Loucy (cell line): Measurements from ENCODE around the gene SLC39A11.

Experiments used
- H2AFZ ChIP-seq: fragments of 200-600 bp; sonication (generic); 2 replicates; pipeline ENCODE4 v1.6.0; 2016; ENCODE audit warnings: antibody characterized with exemption, mild to moderate bottlenecking, low read length, moderate library complexity
- H3F3A ChIP-seq: fragments of 200-600 bp; 2 replicates; pipeline ENCODE4 v1.6.0; 2016; ENCODE audit warnings: antibody characterized with exemption, low read depth, mild to moderate bottlenecking
- H3K27me3 ChIP-seq: fragments of 200-600 bp; sonication (generic); 2 replicates; pipeline ENCODE4 v1.6.1; 2014; ENCODE audit warnings: low read length, mild to moderate bottlenecking; ENCODE audit not compliant: insufficient read depth, poor library complexity, severe bottlenecking
- H3K36me3 ChIP-seq: fragments of 200-600 bp; sonication (generic); 2 replicates; pipeline ENCODE4 v1.6.1; 2016; ENCODE audit warnings: low read length; ENCODE audit not compliant: insufficient read depth
- H3K4me1 ChIP-seq: fragments of 200-600 bp; sonication (generic); 2 replicates; pipeline ENCODE4 v1.5.1; 2014; ENCODE audit warnings: low read length, mild to moderate bottlenecking; ENCODE audit not compliant: insufficient read depth, poor library complexity, severe bottlenecking
- H3K4me2 ChIP-seq: fragments of 200-600 bp; sonication (generic); 2 replicates; pipeline ENCODE4 v1.6.0; 2014; ENCODE audit warnings: antibody characterized with exemption, low read length, low read depth, mild to moderate bottlenecking; ENCODE audit not compliant: poor library complexity, severe bottlenecking
- H3K4me3 ChIP-seq: fragments of 200-600 bp; sonication (generic); 2 replicates; pipeline ENCODE4 v1.5.1; 2014; ENCODE audit warnings: low read length, mild to moderate bottlenecking, mixed read lengths; ENCODE audit not compliant: poor library complexity, severe bottlenecking
- H3K79me2 ChIP-seq: fragments of 200-600 bp; sonication (generic); 2 replicates; pipeline ENCODE4 v1.6.1; 2014; ENCODE audit warnings: low read length; ENCODE audit not compliant: insufficient read depth
- H3K9ac ChIP-seq: fragments of 200-600 bp; sonication (generic); 2 replicates; pipeline ENCODE4 v1.6.0; 2014; ENCODE audit warnings: mild to moderate bottlenecking, low read depth, low read length, moderate library complexity; ENCODE audit not compliant: poor library complexity, severe bottlenecking
- H3K9me2 ChIP-seq: fragments of 200-600 bp; sonication (generic); replicated peaks from 2 replicates; pipeline ENCODE4 v1.6.1; 2016; ENCODE audit warnings: low read depth, low read length, mixed read lengths
- H3K9me3 ChIP-seq: fragments of 200-600 bp; sonication (generic); 2 replicates; pipeline ENCODE4 v1.6.1; 2014; ENCODE audit warnings: mild to moderate bottlenecking, antibody characterized with exemption, low read length, low read depth; ENCODE audit not compliant: insufficient read depth
- H4K20me1 ChIP-seq: fragments of 200-600 bp; sonication (generic); 2 replicates; pipeline ENCODE4 v1.6.0; 2014; ENCODE audit warnings: antibody characterized with exemption, low read length, mild to moderate bottlenecking; ENCODE audit not compliant: insufficient read depth, poor library complexity, severe bottlenecking
- CTCF ChIP-seq: fragments of 200-600 bp; sonication (generic); conservative IDR thresholded peaks from 2 replicates; pipeline ENCODE4 v1.5.1; 2014; ENCODE audit warnings: mild to moderate bottlenecking, antibody characterized with exemption, low read length
- EZH2phosphoT487 ChIP-seq: fragments of 200-600 bp; IDR thresholded peaks from 2 replicates; pipeline ENCODE4 v1.6.1; 2018; ENCODE audit warnings: antibody characterized with exemption, mild to moderate bottlenecking, moderate library complexity, borderline replicate concordance

The SLC39A11 gene

GRCh38 chr17:72646176-72646575 is 446.3 kb downstream of the SLC39A11 start:
- no peaks in the 10 kb centered on the region for H3K27me3 ChIP-seq
- H3F3A ChIP-seq: no peaks in the 10 kb centered on the region
- no peaks in the 10 kb centered on the region for H3K79me2 ChIP-seq
- H3K9me2 ChIP-seq: no peaks in the 10 kb centered on the region
- no peak overlapping the region for H3K9ac ChIP-seq
- H2AFZ ChIP-seq: no peak overlapping the region
- H3K4me2 ChIP-seq: no peak overlapping the region
- H4K20me1 ChIP-seq: no peaks in the 10 kb centered on the region
- TF ChIP-seq EZH2phosphoT487 (no peak), CTCF (no peak)
- no peak overlapping the region for H3K4me3 ChIP-seq
- H3K9me3 ChIP-seq: no peaks in the 10 kb centered on the region
- H3K36me3 ChIP-seq: no peaks in the 10 kb centered on the region; the same call in 1 of the 2 replicates
- H3K4me1 ChIP-seq: no peaks in the 10 kb centered on the region

- Histone ChIP-seq H2AFZ (no peak overlapping the region), H3K36me3 (no peaks in the 10 kb centered on the region; the same call in 1 of the 2 replicates), H3K9ac (no peak overlapping the region), H3K4me2 (no peak overlapping the region), H3K9me3 (no peaks in the 10 kb centered on the region), H3K4me1 (no peaks in the 10 kb centered on the region), H4K20me1 (no peaks in the 10 kb centered on the region), H3K9me2 (no peaks in the 10 kb centered on the region), H3F3A (no peaks in the 10 kb centered on the region), H3K4me3 (no peak overlapping the region), H3K79me2 (no peaks in the 10 kb centered on the region), H3K27me3 (no peaks in the 10 kb centered on the region)
- no peak for TF ChIP-seq EZH2phosphoT487
- TF ChIP-seq CTCF: no peak
Observed at GRCh38 chr17:72644492-72644891, 448.0 kb downstream of the SLC39A11 start.

GRCh38 chr17:72643575-72644216 is 448.8 kb downstream of the SLC39A11 start:
- Histone ChIP-seq H3K9ac (no peak overlapping the region), H2AFZ (no peak overlapping the region), H4K20me1 (no peaks in the 10 kb centered on the region), H3F3A (no peaks in the 10 kb centered on the region), H3K4me1 (no peaks in the 10 kb centered on the region), H3K4me3 (no peak overlapping the region), H3K4me2 (no peak overlapping the region), H3K27me3 (no peaks in the 10 kb centered on the region), H3K36me3 (no peaks in the 10 kb centered on the region; the same call in 1 of the 2 replicates), H3K9me2 (no peaks in the 10 kb centered on the region), H3K9me3 (no peaks in the 10 kb centered on the region), H3K79me2 (no peaks in the 10 kb centered on the region)
- TF ChIP-seq EZH2phosphoT487: no peak
- TF ChIP-seq CTCF: no peak
